GM12874 (cell line): ENCODE measurements around the gene CLHC1.

Experiments used
- TF ChIP-seq, protein P1 (sequence below): IDR thresholded peaks from 2 replicates; pipeline ENCODE4 v1.5.1; 2011; ENCODE audit warnings: low read depth, mild to moderate bottlenecking, control low read depth, low read length, moderate library complexity; ENCODE audit not compliant: insufficient read depth

The CLHC1 gene

GRCh38 chr2:55164534-55165480, 67.3 kb downstream of the CLHC1 start:
- TF ChIP-seq, protein P1, sequence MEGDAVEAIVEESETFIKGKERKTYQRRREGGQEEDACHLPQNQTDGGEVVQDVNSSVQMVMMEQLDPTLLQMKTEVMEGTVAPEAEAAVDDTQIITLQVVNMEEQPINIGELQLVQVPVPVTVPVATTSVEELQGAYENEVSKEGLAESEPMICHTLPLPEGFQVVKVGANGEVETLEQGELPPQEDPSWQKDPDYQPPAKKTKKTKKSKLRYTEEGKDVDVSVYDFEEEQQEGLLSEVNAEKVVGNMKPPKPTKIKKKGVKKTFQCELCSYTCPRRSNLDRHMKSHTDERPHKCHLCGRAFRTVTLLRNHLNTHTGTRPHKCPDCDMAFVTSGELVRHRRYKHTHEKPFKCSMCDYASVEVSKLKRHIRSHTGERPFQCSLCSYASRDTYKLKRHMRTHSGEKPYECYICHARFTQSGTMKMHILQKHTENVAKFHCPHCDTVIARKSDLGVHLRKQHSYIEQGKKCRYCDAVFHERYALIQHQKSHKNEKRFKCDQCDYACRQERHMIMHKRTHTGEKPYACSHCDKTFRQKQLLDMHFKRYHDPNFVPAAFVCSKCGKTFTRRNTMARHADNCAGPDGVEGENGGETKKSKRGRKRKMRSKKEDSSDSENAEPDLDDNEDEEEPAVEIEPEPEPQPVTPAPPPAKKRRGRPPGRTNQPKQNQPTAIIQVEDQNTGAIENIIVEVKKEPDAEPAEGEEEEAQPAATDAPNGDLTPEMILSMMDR, result no peak

DNA sequence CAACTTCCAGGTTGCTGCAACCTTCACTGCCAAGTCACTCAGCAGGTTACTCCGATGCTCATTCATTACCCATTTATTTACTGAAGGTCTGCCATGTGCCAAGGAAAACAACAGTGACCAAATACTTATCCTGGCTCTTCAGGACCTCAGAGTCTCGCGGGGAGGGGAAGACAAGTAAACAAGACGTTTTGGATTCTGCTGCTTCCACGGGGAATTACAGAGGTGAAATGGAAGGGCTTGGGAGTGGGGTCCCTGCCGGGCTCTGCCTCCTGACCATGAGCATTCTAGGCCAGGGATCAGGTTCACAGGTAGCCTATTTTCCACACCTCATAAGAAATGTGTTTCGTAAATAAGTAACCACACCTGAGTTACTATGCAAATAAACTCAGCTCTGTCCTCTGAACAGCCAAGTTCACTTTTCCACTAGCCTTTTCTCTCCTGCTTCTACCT, 68.1 kb downstream of the CLHC1 start:
- TF ChIP-seq, protein P1, result no peak

DNA sequence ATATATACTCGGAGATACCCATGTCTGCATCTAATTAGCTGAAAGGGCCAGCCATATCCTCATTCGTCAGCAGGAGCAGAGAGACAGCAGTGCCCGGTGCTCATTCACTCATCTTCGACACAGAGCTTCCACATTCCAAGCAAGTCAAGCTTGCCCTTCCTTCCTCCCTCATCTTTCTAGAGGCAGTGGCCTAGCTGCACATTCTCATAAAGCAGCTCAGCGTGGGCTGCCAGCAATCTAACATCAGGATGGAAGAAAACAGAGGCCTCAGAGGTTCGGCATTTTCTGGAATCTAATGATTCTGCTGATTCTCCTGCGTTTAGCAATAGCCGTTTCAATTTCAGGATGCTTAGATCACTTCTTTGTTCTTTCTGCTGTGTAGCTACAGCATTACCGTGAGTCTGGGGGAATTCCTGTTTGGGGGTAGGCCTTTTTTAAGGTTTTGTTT, 68.8 kb downstream of the CLHC1 start:
- TF ChIP-seq, protein P1, result no peak

GRCh38 chr2:55162284-55163006, 69.6 kb downstream of the CLHC1 start:
- TF ChIP-seq, protein P1, result no peak

- TF ChIP-seq, protein P1, result no peak
Observed at GRCh38 chr2:55161295-55162210, 70.5 kb downstream of the CLHC1 start.

DNA sequence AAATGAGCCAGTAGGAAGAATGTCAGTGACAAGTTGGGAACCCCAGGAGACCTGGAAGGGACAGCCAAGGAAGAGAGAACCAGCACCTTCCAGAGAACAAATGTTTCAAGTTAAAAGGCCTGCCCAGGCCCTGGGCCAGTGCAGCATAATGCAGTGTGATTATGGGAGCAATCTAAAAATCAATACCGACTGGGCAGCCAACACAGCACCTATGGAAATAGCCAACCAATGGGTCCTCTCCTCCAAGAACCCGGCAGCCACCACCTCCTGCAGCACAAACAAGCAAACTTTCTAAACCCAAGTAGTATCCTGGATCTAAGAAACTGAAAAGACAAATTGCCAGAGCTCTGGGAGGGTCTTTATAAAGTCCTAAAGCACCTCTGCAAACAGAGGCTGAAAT, 71.7 kb downstream of the CLHC1 start:
- TF ChIP-seq, protein P1, result no peak
